Endothelial cell of umbilical vein (primary cell): ENCODE measurements around the gene SRPK2. TPM values are rescaled to one million over a fixed set of nuclear protein-coding genes. Genes with fewer than 3 reads are reported as not detected.
"Not testable (repeated sequence)": the region's sequence is repeated elsewhere in the genome, so short reads cannot be mapped to it uniquely, and the experiment has no call there.

Experiments used
- BruUV-seq: library from RNA; stranded (reverse); fragments of 400-500 nt; replicated peaks from 2 replicates; lab custom pipeline; 2021; lab: Mats Ljungman, UMichigan
- CTCF ChIA-PET: fragments of 300-600, 350-600 bp; sonication (Branson Sonifier 250); formaldehyde crosslinking; loops from one replicate; lab custom pipeline; 2021; ENCODE audit warnings: antibody characterized with exemption, inconsistent platforms; lab: Charles Lee
- POLR2A ChIA-PET: fragments of 300-600, 350-600 bp; sonication (Branson Sonifier 250); formaldehyde crosslinking; loops from one replicate; lab custom pipeline; 2021; ENCODE audit warnings: antibody characterized with exemption, inconsistent platforms; lab: Charles Lee
- DNase-seq: peaks from one replicate; pipeline ENCODE4 v3.0.0-alpha.2; 2011; ENCODE audit warnings: low read depth, low spot score
- FAIRE-seq: peaks from 2 replicates; lab custom pipeline; 2011; peaks lifted over from hg19 to GRCh38; lab: Jason Lieb, UNC
- H2AFZ ChIP-seq: 2 replicates; pipeline ENCODE4 v1.6.0; 2012; ENCODE audit warnings: low read depth, low read length, control low read depth, inconsistent platforms
- H3K27ac ChIP-seq: 2 replicates; pipeline ENCODE4 v1.5.1; 2011; ENCODE audit warnings: low read depth, mild to moderate bottlenecking, control low read depth, low read length, moderate library complexity; ENCODE audit not compliant: insufficient read depth
- H3K27me3 ChIP-seq, 2 experiments: 2 replicates each; pipeline versions ENCODE4 v1.6.0 to v1.6.1; 2011; ENCODE audit warnings: low read length in 2 of 2, mixed read lengths in 1 of 2; ENCODE audit not compliant: control insufficient read depth in 2 of 2, insufficient read depth in 2 of 2
- H3K36me3 ChIP-seq, 2 experiments: 2 replicates in 1 of 2; 3 replicates in 1 of 2; pipeline ENCODE4 v1.5.1; 2011; ENCODE audit warnings: low read length in 2 of 2, mild to moderate bottlenecking in 1 of 2, moderate library complexity in 1 of 2; ENCODE audit not compliant: control insufficient read depth in 2 of 2, insufficient read depth in 2 of 2; ENCODE audit errors: extremely low read depth in 1 of 2
- H3K4me1 ChIP-seq: 3 replicates; pipeline ENCODE4 v1.5.1; 2011; ENCODE audit warnings: mild to moderate bottlenecking, low read length; ENCODE audit not compliant: control insufficient read depth, insufficient read depth; ENCODE audit errors: extremely low read depth
- H3K4me2 ChIP-seq: 2 replicates; pipeline ENCODE4 v1.6.1; 2011; ENCODE audit warnings: low read length, control low read depth, mixed read lengths; ENCODE audit not compliant: insufficient read depth
- H3K4me3 ChIP-seq, 3 experiments: fragments of 200-600 bp in 1 of 3; sonication (generic), shearing (Covaris generic) in 1 of 3; replicated peaks in 1 of 3; 2 replicates each; pipeline ENCODE4 v1.5.1; 2011 to 2016; ENCODE audit warnings: control low read depth in 3 of 3, low read length in 3 of 3, mild to moderate bottlenecking in 2 of 3, inconsistent platforms in 1 of 3, low read depth in 1 of 3, moderate library complexity in 1 of 3; ENCODE audit not compliant: insufficient read depth in 1 of 3
- H3K79me2 ChIP-seq: 2 replicates; pipeline ENCODE4 v1.6.0; 2012; ENCODE audit warnings: low read length, inconsistent platforms; ENCODE audit not compliant: control insufficient read depth, insufficient read depth
- H3K9ac ChIP-seq: replicated peaks from 2 replicates; pipeline ENCODE3; 2011; ENCODE audit warnings: low read length, control low read depth; ENCODE audit not compliant: insufficient read depth; ENCODE audit errors: extremely low read depth
- H3K9me1 ChIP-seq: replicated peaks from 3 replicates; pipeline ENCODE4 v1.6.0; 2011; ENCODE audit warnings: mild to moderate bottlenecking, low read length; ENCODE audit not compliant: control insufficient read depth, insufficient read depth; ENCODE audit errors: extremely low read depth
- H3K9me3 ChIP-seq: replicated peaks from 2 replicates; pipeline ENCODE4 v1.5.1; 2012; ENCODE audit warnings: low read length, inconsistent platforms; ENCODE audit not compliant: control insufficient read depth, insufficient read depth
- H4K20me1 ChIP-seq: replicated peaks from 2 replicates; pipeline ENCODE3; 2011; ENCODE audit warnings: mild to moderate bottlenecking, low read length; ENCODE audit not compliant: control insufficient read depth, insufficient read depth; ENCODE audit errors: extremely low read depth
- dilution Hi-C: fragments of 300-500 bp; cut with MboI; formaldehyde crosslinking; loops from one replicate; pipeline ENCODE4 v1.15.0; 2019; ENCODE audit warnings: low sequenced_read_pairs; ENCODE audit not compliant: extremely low pct_ligation_motif_present
- intact Hi-C: fragments of 100-400 bp; cut with micrococcal nuclease; formaldehyde crosslinking; loops from one replicate; pipeline ENCODE4 v1.10.0; 2022
- polyA plus RNA-seq, 4 experiments: library from polyadenylated mRNA; depleted of rRNA in 3 of 4; stranded (reverse) in 3 of 4; unstranded in 1 of 4; fragments of >200 nt; gene quantifications; 2 replicates each; pipeline versions ENCODE4 v1.2.1 to v1.2.3, GENCODE V29; 2011 to 2012; ENCODE audit warnings: missing spikeins in 1 of 4
- total RNA-seq: library from RNA; stranded (reverse); gene quantifications from 2 replicates; pipeline ENCODE4 v1.2.3, GENCODE V29; 2021

The SRPK2 gene
- total and polyA plus RNA-seq, 2 donors (not counting 3 experiments of a cell fraction or from before 2014, with no cell fraction given): 13.4 to 55.2 TPM

DNA sequence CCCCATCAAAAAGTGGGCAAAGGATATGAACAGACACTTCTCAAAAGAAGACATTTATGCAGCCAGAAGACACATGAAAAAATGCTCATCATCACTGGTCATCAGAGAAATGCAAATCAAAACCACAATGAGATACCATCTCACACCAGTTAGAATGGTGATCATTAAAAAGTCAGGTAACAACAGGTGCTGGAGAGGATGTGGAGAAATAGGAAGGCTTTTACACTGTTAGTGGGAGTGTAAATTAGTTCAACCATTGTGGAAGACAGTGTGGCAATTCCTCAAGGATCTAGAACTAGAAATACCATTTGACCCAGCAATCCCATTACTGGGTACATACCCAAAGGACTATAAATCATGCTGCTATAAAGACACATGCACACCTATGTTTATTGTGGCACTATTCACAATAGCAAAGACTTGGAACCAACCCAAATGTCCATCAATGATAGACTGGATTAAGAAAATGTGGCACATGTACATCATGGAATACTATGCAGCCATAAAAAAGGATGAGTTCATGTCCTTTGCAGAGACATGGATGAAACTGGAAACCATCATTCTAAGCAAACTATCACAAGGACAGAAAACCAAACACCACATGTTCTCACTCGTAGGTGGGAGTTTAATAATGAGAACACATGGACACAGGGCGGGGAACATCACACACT is 128.4 kb downstream of the SRPK2 start:
- intact Hi-C loops, H3K9ac ChIP-seq, H3K9me1 ChIP-seq, H3K4me3 ChIP-seq, DNase-seq, H4K20me1 ChIP-seq, H3K27ac ChIP-seq, H3K4me2 ChIP-seq, H3K9me3 ChIP-seq, H2AFZ ChIP-seq, FAIRE-seq, H3K36me3 ChIP-seq, POLR2A ChIA-PET, dilution Hi-C loops, BruUV-seq, H3K4me1 ChIP-seq, H3K27me3 ChIP-seq, CTCF ChIA-PET: not testable (repeated sequence)
- H3K79me2 ChIP-seq: peaks cover 49% of the 10 kb centered on the region

GRCh38 chr7:105258919-105259318 is 129.8 kb downstream of the SRPK2 start:
- peaks cover 49% of the 10 kb centered on the region for H3K79me2 ChIP-seq

More at GRCh38 chr7:105258919-105259318, 129.8 kb downstream of the SRPK2 start:
- H3K4me3 ChIP-seq, intact Hi-C loops, H3K36me3 ChIP-seq, BruUV-seq, H3K9me1 ChIP-seq, H3K4me2 ChIP-seq, H3K27ac ChIP-seq, H4K20me1 ChIP-seq, H3K4me1 ChIP-seq, dilution Hi-C loops, H2AFZ ChIP-seq, POLR2A ChIA-PET, FAIRE-seq, H3K27me3 ChIP-seq, DNase-seq, CTCF ChIA-PET, H3K9ac ChIP-seq, H3K9me3 ChIP-seq: not testable (repeated sequence)
